Activated CD8-positive, alpha-beta memory T cell treated with anti-CD3 and anti-CD28 coated beads, Interleukin-2, amount 50 U/mL, for 24 hours (primary cell): ENCODE data around the gene PCSK9.

Source experiments
- DNase-seq: peaks from one replicate; pipeline ENCODE4 v3.0.0-alpha.2; 2020; ENCODE audit errors: extremely low read depth

The PCSK9 gene

GRCh38 chr1:55044617-55045397, 5.5 kb downstream of the PCSK9 start:
- no peak for DNase-seq

- no peak for DNase-seq
Measured at GRCh38 chr1:55045430-55045829, 6.1 kb downstream of the PCSK9 start.

GRCh38 chr1:55046871-55047270, 7.5 kb downstream of the PCSK9 start:
- DNase-seq: no peak

- DNase-seq: no peak
Measured at GRCh38 chr1:55047611-55048010, 8.3 kb downstream of the PCSK9 start.

GRCh38 chr1:55048453-55049270, 9.3 kb downstream of the PCSK9 start:
- DNase-seq: no peak

- no peak for DNase-seq
Measured at GRCh38 chr1:55049271-55049913, 10.0 kb downstream of the PCSK9 start.

- DNase-seq: no peak
Measured at GRCh38 chr1:55049914-55050278, 10.5 kb downstream of the PCSK9 start.

- DNase-seq: no peak
Measured at GRCh38 chr1:55050283-55050682, 10.9 kb downstream of the PCSK9 start.

GRCh38 chr1:55051169-55051568, 11.8 kb downstream of the PCSK9 start:
- no peak for DNase-seq

- no peak for DNase-seq
Measured at GRCh38 chr1:55051621-55052020, 12.3 kb downstream of the PCSK9 start.

GRCh38 chr1:55052221-55053142, 13.1 kb downstream of the PCSK9 start:
- no peak for DNase-seq

- no peak for DNase-seq
Measured at GRCh38 chr1:55053265-55053954, 14.1 kb downstream of the PCSK9 start.

GRCh38 chr1:55054396-55054795, 15.0 kb downstream of the PCSK9 start:
- DNase-seq: no peak

GRCh38 chr1:55055084-55055882, 15.9 kb downstream of the PCSK9 start:
- DNase-seq: no peak

- DNase-seq: no peak
Measured at GRCh38 chr1:55055951-55056631, 16.7 kb downstream of the PCSK9 start.

GRCh38 chr1:55056632-55056992, 17.3 kb downstream of the PCSK9 start:
- no peak for DNase-seq

- DNase-seq: no peak
Measured at GRCh38 chr1:55057270-55057955, 18.1 kb downstream of the PCSK9 start.

GRCh38 chr1:55057956-55058298, 18.6 kb downstream of the PCSK9 start:
- no peak for DNase-seq
